IPS DF 19.7 (cell line): Measurements from ENCODE around the gene GALNT1.

Experiments used
- DNase-seq: peaks from one replicate; pipeline ENCODE4 v3.0.0-alpha.2; 2013; ENCODE audit warnings: low read depth, low spot score

The GALNT1 gene

DNA sequence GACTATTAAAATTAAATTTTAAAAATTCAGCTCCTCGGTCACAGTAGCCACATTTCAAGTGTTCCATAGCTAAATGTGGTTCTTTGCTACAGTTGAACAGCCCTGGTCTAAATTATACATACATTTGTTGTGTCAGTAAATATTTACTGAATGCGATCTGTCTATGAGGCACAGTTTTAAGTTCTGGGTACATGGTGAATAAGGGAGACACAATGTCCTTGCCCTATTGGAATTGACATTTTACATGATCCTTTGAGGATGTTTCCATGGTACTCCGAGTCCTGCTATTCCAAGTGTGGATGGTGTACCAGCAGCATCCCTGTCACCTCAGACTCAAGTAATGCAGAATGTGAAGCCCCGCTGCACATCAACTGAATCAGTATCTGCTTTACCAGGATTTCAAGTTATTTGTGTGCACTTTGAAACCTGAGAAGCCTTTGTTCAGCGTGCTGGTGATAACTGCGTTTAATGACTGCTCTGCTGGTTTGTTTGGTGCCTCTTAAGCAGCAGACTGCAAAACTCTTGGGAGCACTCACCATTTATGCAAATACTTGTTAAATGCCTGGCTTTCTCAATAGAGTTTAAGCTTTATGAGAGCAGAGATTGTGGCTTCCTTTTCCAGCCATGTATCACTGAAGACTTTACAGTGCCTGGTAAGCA is 1.5 kb downstream of the GALNT1 start:
- DNase-seq, result no peak

DNA sequence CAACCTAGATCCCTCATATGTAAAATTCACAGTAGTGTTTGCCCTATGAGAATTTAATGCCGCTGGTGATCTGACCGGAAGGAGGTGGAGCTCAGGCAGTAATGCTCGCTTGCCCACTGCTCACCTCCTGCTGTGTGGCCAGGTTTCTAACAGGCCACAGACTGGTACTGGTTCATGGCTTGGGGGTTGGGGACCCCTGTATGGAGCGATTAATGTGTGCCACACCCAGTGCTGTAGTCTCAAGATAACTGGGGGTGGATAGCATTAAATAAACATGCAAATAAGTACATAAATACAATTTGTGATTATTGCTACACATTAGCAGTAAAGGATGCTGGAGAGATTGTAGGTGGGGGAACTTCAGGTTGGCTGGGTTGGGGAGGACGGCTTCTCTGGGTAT is 3.2 kb downstream of the GALNT1 start:
- no peak for DNase-seq

GRCh38 chr18:35585608-35586007 is 4.1 kb downstream of the GALNT1 start:
- no peak for DNase-seq

DNA sequence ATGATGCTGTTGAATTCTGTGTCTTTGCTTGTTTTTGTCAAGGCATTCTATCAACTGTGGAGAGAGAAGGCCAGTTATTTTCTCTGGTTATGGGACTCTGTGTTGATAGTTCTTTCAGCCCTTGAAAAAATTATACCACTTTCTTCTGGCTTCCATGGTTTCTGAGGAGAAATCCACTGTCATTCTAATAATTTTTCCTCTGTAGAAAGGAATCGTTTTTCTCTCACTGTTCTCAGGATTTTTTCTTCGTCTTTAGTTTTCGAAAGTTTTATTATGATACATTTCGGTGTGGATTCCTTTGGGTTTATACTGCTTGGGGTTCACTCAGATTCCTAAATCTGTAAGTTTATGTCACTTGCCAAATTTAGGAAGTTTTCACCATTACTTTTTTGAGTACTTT is 6.6 kb downstream of the GALNT1 start:
- DNase-seq, result no peak

GRCh38 chr18:35588995-35589394 is 7.5 kb downstream of the GALNT1 start:
- peak; percentile 30 for DNase-seq

DNA sequence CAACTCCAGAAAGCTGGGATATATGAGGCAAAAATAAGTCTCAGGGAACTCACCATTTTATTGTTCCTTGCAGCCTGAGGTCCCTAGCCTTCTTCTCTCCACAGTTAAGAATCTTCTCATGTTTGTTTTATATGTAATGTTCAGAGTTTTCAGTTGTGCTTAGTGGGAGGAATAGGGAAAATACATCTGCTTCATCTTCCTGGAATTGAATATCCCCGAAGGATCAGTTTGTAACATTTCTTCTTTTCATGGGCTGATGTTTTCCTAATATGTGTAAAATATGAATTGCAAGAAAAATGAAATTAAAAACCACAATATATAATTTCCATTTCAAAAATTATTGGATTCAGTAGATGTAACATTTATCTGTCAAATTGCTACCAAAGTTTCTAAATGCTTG is 8.0 kb downstream of the GALNT1 start:
- no peak for DNase-seq

DNA sequence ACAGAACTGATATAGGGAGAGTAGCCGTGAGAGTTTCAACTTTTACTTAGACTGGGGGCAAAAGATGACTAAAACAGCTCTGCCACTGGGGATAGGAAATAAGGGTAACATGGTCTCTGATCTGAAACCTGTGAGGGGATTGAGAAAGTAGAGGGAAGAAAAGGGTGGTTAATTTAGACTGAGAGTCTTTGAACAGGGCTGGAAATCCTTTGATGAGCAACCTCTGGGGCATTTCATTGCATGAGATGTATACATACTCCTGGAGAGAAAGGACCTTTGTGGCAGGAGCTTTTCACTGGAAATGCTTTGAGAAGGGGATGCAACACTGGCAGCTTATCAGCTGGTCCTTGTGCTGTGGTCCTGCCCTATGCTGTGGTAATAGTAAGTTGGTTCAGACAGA is 9.4 kb downstream of the GALNT1 start:
- DNase-seq, result no peak

GRCh38 chr18:35592298-35592697 is 10.8 kb downstream of the GALNT1 start:
- no peak for DNase-seq

- no peak for DNase-seq
Observed at GRCh38 chr18:35593859-35594258, 12.3 kb downstream of the GALNT1 start.

- DNase-seq, result no peak
Observed at GRCh38 chr18:35597758-35598157, 16.2 kb downstream of the GALNT1 start.

- DNase-seq, result no peak
Observed at GRCh38 chr18:35602193-35602820, 20.8 kb downstream of the GALNT1 start.

GRCh38 chr18:35603008-35603407 is 21.5 kb downstream of the GALNT1 start:
- DNase-seq, result no peak

- no peak for DNase-seq
Observed at GRCh38 chr18:35603528-35603927, 22.0 kb downstream of the GALNT1 start.

- DNase-seq, result no peak
Observed at GRCh38 chr18:35604369-35604768, 22.8 kb downstream of the GALNT1 start.

DNA sequence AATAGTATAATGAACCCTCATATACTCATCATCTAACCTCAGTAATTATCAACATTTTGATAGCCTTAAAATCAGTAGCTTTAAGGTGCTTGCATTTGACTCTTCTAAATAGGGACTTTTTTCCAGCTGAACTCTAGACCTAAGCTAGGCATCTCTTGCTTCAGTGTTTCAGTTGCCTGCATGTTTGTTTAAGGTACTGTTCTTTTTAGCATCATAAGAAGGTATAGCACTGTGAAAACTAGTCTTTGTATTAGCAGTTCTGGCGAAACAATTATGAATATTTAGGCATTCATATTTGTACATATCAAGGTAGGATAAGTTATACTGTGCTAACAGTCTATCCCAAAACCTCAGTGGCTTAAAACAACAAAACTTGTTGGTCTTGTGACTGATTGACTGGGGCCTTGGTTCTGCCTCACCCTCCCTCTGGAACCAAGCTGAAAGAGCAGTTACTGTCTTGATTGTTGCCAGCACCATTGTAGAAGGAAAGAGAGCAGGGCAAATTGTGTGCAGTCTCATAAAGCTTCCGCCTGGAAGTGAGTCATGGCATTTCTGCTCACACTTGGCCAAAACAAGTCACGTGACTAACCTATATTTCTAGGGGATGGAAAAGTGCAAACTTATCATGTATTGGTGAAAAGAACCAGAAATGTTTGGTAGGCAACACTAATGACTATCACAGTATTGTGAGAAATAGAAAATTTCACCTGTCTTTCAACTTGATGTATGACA is 24.3 kb downstream of the GALNT1 start:
- DNase-seq, result no peak

DNA sequence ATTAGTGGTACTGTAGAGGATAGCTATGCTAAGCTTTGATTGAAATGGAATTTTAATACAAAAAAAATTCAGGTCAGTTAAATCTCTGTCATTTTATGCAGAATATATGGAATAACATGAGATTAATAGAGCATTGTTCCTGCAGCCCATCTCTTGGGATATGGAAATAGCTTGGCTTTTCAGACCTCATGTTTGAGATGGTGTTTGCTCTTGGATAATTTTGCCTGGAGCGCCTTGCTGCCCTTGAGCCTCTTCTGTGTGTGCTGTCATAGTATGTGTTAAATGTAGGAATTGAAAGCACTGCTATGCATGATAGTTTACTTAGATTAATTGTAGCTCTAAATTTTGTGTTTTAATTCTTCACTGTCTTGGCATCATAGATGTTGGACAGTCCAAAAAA is 27.7 kb downstream of the GALNT1 start:
- DNase-seq, result no peak

DNA sequence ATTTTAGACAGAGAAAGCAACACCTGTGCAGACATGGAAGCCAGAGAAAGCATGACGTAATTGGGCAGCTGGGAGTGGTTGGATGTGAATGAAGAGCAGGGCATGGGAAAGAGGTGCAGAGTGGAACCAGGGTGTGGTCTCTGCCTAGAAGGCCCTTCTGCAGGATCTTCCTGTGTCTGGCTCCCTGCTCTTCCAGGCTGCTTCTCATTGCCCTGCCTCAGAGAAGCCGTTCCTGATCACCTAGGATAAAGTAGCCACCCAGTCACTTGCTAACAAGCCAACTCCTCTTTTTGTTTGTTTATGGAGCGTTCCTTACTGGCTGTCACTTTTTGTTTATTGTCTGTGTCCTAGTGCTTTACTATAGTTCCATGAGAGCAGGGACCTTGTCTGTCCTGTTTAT is 28.5 kb downstream of the GALNT1 start:
- DNase-seq, result no peak

- DNase-seq, result no peak
Observed at GRCh38 chr18:35610724-35611123, 29.2 kb downstream of the GALNT1 start.

DNA sequence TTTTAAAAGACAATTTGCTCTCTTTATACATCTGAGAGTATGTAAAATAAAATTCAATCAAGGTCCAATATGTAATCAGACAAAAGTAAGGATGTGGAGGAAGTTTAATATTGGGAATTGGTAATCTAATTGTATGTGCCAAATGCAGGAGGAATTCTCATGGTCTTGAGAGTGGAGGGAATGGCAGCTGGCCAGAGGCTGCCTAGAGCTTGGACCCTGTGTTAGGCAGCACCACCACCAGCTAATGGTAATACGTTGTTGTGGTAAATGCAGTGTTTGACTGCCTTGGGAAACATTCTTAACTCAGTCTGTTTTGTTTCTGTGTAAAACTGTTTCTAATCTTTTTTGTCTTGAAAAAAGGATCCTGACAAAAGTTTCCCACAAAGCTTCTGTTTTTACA is 30.0 kb downstream of the GALNT1 start:
- DNase-seq, result no peak

DNA sequence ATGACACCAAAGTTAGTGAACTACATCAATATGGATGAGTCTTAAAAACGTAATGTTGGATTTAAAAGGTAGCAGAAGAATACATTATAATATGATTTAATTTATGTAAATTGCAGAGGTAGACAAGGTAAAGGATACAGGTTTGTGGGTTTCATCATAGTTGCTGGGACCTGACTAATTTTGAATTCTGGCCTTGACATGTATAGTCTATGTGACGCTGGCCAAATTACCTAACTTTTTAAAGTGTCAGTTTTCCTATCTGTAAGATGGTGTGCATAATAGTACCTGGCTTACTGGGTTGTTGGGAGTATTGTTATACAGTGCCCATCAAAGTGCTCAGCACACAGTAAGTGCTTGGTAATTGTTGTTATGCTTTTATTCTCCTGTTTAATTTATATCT is 34.5 kb downstream of the GALNT1 start:
- DNase-seq, result no peak

DNA sequence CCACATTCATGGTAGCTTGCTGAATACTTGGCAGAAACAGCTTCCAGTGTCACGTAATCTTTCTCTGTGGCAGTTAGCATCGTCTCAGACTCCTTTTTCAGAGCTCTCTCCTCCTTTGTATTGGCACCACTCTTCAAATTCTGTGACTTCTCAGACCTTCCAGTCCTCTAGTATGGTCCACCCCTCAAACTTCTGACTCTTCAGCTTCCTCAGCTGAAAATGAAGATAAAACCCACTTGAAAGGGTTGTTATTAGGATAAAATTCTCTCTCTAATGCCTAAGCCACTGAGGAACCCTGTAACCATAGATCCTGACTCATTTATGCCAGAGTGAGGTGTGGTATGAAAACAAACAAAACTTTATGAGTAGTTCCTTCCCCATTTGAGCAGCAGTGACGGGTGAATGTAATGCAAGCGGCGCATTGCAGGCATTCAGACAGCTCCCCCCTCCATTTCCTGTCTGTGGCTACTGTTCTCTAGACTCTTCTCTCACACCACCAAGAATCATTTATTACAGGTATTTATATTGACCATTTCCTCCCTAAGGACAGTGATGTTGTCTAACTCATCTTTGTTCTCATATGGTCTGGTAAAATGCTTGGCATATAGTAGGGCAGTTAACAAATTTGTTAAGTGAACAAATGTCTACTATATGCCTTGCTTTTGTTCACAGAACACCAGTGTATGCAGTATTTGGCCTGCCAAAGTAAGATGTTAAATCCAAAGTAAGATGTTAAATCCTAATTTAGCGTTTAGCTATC is 35.3 kb downstream of the GALNT1 start:
- no peak for DNase-seq

GRCh38 chr18:35617865-35618264 is 36.3 kb downstream of the GALNT1 start:
- DNase-seq, result no peak
